Activated CD4-positive, alpha-beta T cell treated with anti-CD3 and anti-CD28 coated beads, Interleukin-2, amount 50 U/mL, for 4 hours (primary cell): ENCODE results near the gene CPOX.

ENCODE experiments used
- DNase-seq, 2 experiments: peaks; one replicate each; pipeline ENCODE4 v3.0.0-alpha.2; 2020

The CPOX gene

DNA sequence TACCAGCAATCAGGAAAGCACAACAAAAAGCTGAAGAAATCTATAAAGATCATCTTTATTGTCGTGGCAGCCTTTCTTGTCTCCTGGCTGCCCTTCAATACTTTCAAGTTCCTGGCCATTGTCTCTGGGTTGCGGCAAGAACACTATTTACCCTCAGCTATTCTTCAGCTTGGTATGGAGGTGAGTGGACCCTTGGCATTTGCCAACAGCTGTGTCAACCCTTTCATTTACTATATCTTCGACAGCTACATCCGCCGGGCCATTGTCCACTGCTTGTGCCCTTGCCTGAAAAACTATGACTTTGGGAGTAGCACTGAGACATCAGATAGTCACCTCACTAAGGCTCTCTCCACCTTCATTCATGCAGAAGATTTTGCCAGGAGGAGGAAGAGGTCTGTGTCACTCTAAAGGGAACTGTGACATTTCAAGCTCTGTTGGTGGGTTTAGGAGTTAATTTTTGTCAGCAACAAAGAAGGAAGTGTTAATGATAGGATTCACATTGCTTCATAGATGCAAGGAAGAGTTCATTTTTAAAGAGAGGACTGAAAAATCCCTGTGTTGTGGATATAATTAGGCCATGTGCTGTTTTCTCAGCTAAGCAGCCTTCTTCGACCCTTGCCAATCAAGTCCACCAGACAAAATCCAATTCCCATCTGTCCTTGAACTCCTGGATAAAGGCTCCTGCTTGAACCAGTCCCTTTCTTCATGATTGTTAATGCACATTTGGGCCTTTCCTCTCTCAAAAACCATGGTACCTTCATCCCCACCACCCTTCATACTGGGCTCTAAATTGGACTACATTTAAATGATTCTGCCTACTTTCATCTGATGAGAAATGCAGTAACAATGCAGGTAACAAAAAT is 60.5 kb downstream of the CPOX start:
- DNase-seq, result no peak

DNA sequence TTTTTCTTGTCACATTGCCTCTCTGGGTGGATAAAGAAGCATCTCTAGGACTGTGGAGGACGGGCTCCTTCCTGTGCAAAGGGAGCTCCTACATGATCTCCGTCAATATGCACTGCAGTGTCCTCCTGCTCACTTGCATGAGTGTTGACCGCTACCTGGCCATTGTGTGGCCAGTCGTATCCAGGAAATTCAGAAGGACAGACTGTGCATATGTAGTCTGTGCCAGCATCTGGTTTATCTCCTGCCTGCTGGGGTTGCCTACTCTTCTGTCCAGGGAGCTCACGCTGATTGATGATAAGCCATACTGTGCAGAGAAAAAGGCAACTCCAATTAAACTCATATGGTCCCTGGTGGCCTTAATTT is 61.2 kb downstream of the CPOX start:
- no peak for DNase-seq

DNA sequence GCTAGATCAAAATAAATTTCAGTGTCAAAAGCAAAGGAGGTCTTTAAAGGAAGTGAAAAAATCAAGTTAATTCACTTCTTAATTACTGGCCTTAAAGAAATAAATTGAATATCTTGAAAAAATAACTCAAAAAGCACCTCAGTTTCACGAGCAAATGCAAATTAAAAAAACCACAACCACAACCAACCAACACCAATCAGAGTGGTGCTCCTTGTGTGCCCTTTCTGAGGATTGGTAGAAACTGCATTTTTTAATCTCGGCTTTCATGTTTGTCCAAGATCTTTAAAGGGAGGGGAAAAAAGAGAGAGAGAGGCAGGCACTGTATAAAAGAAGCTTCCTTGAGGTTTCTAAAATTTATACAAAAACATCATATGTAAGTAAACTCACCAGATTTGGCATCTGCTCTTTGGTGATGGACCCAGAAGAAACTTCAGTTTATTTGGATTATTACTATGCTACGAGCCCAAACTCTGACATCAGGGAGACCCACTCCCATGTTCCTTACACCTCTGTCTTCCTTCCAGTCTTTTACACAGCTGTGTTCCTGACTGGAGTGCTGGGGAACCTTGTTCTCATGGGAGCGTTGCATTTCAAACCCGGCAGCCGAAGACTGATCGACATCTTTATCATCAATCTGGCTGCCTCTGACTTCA is 61.7 kb downstream of the CPOX start, which contains the start of gene GPR15:
Gene GPR15 (plus strand): TSS at position 357 of the 653 bp plus-strand sequence. CDS start 56 bp downstream, at position 413.
- no peak for DNase-seq

DNA sequence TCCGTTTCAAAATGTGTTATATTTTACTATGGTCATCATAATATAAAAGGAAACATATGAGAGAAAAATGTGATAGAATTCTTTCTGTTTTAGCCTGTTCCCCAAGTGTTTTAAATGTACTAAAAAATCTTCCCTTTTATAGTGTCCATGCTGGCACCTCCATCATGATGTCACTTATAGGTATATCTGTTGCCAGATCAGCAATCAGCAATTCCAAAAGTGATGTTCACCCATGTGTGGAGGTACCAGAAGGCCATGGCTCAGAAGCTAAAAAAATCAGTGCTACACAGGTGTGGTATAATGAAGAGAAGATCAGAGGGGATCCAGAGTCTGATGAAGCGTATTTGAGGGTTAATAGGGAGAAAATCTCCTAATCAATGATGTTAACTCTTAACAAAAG is 62.7 kb downstream of the CPOX start:
- no peak for DNase-seq

DNA sequence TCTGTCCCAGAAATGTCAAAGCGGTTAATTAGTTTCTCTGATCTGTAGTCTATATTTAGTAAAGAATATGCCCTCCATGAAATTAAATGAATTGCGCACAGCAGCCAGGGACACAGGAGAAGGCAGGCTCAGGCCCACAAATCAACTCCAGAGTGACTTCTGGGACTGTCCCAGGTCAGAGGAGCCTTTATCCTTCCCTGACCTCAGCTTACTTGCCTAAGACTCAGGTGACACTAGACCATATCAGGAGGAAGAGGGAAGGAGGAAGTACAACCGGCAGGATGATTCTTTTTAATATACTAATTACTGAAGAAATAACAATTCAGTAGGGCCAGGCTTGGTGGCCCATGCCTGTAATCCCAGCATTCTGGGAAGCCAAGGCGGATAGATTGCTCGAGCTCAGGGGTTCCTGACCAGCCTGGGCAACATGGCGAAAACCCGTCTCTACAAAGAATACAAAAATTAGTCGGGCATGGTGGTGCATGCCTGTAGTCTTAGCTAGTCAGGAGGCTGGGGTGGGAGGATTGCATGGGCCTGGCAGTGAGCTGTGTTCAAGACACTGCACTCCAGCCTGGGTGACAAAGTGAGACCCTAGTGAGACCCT is 63.5 kb downstream of the CPOX start:
- no peak for DNase-seq
